Measurements from ENCODE around the gene MAP3K13.

DNA sequence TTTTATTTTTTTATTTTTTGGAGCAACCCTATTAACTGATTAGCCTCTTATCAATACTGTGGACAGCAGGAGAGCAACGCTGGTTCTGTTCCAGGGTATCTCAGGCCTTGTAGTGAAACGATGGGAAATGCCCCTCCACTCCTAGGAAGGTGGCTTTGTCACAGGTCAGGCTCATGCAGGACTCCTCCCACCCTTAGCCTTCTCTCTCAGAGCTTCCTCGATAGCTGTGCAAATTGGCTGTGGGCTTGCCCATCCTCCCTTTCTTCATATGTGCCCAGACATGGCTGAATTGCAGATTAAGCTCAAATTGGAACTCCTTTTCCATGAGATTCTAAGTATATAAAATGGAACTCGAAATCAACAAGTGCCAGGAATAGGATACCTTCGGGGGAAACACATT is 97.4 kb downstream of the MAP3K13 start:
- TF ChIP-seq CTCF (IDR thresholded peaks at IDR 0.05), result no peak
- no peak for TF ChIP-seq POLR2A (IDR thresholded peaks at IDR 0.05)

All from adrenal gland (tissue), 5 donors.